WTC11 (cell line): Measurements from ENCODE around the gene SCN8A.

Experiments
- CTCF ChIP-seq: fragments of 200-600 bp; IDR thresholded peaks from 2 replicates; pipeline ENCODE4 v1.8.0; 2022; ENCODE audit warnings: antibody characterized with exemption
- ELF4 ChIP-seq: sonication (generic); formaldehyde crosslinking; IDR thresholded peaks from 2 replicates; pipeline ENCODE4 v1.8.1; 2022; ENCODE audit warnings: low read depth, mild to moderate bottlenecking, moderate library complexity, missing genetic modification reagents
- FOXK1 ChIP-seq: sonication (generic); formaldehyde crosslinking; IDR thresholded peaks from 2 replicates; pipeline ENCODE4 v1.8.0; 2022; ENCODE audit warnings: mild to moderate bottlenecking, moderate library complexity, missing genetic modification reagents
- OVOL2 ChIP-seq: fragments of 250-450 bp; sonication (Bioruptor Pico); IDR thresholded peaks from 2 replicates; pipeline ENCODE4 v1.9.0; 2021; ENCODE audit warnings: mild to moderate bottlenecking, borderline replicate concordance
- RELA ChIP-seq: sonication (generic); formaldehyde crosslinking; IDR thresholded peaks from 2 replicates; pipeline ENCODE4 v1.8.1; 2022; ENCODE audit warnings: missing genetic modification reagents, mild to moderate bottlenecking, borderline replicate concordance
- ZNF232 ChIP-seq: sonication (generic); formaldehyde crosslinking; IDR thresholded peaks from 2 replicates; pipeline ENCODE4 v1.8.0; 2022; ENCODE audit warnings: mild to moderate bottlenecking, missing genetic modification reagents
- ZNF423 ChIP-seq: fragments of 250-450 bp; sonication (Bioruptor Pico); IDR thresholded peaks from 2 replicates; pipeline ENCODE4 v2.1.2; 2022; ENCODE audit warnings: mild to moderate bottlenecking, moderate library complexity
- TF ChIP-seq, protein P1 (sequence below): sonication (generic); formaldehyde crosslinking; IDR thresholded peaks from 2 replicates; pipeline ENCODE4 v1.8.0; 2022; ENCODE audit warnings: mild to moderate bottlenecking, missing genetic modification reagents
- TF ChIP-seq, protein P2 (sequence below): sonication (generic); formaldehyde crosslinking; IDR thresholded peaks from 2 replicates; pipeline ENCODE4 v1.8.1; 2022; ENCODE audit warnings: low read depth, missing genetic modification reagents, borderline replicate concordance

DNA sequence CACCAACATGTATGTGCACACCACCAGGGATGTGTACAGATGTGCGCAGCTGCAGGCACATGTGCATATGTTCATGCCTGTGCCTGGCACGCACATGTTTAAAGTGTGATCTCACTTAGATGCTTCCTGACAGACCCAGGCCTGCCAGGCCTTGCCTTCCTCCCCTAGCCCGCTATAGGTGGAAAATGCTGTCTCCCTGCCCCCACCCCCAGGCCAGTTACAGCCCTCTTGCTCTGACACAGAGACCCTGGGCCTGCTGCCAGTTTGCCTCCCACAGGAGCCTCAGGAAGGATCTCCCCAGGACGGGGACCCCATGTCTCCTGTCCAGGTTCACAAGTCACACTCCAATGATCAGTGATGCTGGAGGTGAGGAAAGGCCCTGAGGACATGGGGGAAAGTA lies 235.8 kb downstream of the SCN8A start:
- no peak for TF ChIP-seq CTCF
- no peak for TF ChIP-seq RELA (CRISPR knock-in tag)
- TF ChIP-seq, protein P1, sequence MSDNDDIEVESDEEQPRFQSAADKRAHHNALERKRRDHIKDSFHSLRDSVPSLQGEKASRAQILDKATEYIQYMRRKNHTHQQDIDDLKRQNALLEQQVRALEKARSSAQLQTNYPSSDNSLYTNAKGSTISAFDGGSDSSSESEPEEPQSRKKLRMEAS (CRISPR knock-in tag), result no peak
- TF ChIP-seq FOXK1, result no peak
- TF ChIP-seq, protein P2, sequence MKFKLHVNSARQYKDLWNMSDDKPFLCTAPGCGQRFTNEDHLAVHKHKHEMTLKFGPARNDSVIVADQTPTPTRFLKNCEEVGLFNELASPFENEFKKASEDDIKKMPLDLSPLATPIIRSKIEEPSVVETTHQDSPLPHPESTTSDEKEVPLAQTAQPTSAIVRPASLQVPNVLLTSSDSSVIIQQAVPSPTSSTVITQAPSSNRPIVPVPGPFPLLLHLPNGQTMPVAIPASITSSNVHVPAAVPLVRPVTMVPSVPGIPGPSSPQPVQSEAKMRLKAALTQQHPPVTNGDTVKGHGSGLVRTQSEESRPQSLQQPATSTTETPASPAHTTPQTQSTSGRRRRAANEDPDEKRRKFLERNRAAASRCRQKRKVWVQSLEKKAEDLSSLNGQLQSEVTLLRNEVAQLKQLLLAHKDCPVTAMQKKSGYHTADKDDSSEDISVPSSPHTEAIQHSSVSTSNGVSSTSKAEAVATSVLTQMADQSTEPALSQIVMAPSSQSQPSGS (CRISPR knock-in tag), result no peak
- TF ChIP-seq OVOL2 (CRISPR knock-in tag), result no peak
- TF ChIP-seq ZNF232 (CRISPR knock-in tag), result no peak
- no peak for TF ChIP-seq ZNF423 (CRISPR knock-in tag)
- TF ChIP-seq ELF4 (CRISPR knock-in tag), result no peak
